ENCODE data around the gene COL4A1.

The COL4A1 gene

GRCh38 chr13:110186231-110186855, 120.6 kb downstream of the COL4A1 start:
- H3K4me3 ChIP-seq (ENCODE audit: insufficient read length, low read depth): no peak overlapping the region
- no peaks in the 10 kb centered on the region for H3K4me1 ChIP-seq (ENCODE audit: insufficient read depth, insufficient read length)
- peaks cover 71% of the 10 kb centered on the region for H3K36me3 ChIP-seq (ENCODE audit: insufficient read depth, insufficient read length, low read length)
- no peaks in the 10 kb centered on the region for H3K9me3 ChIP-seq (ENCODE audit: insufficient read depth, low read length)
- no peak overlapping the region for H3K9ac ChIP-seq (ENCODE audit: insufficient read length, low read depth)
- H3K27me3 ChIP-seq (ENCODE audit: insufficient read depth, insufficient read length): no peaks in the 10 kb centered on the region
- no peak for DNase-seq (ENCODE audit: low read depth, low spot score)
- TF ChIP-seq SUZ12 (IDR thresholded peaks at IDR 0.05; ENCODE audit: extremely low read depth, insufficient read depth, insufficient read length): no peak
- TF ChIP-seq YY1 (IDR thresholded peaks at IDR 0.05; ENCODE audit: insufficient read depth, insufficient read length): no peak
- no peak for TF ChIP-seq ZNF274 (IDR thresholded peaks at IDR 0.05; ENCODE audit: low read depth, low read length)

- DNase-seq (ENCODE audit: low read depth, low spot score): no peak
These were observed 121.3 kb downstream of the COL4A1 start for GRCh38 chr13:110185696-110186095.

GRCh38 chr13:110183910-110184309, 123.0 kb downstream of the COL4A1 start:
- no peaks in the 10 kb centered on the region for H3K9me3 ChIP-seq (ENCODE audit: insufficient read depth, low read length)
- no peaks in the 10 kb centered on the region for H3K4me1 ChIP-seq (ENCODE audit: insufficient read depth, insufficient read length)
- peaks cover 80% of the 10 kb centered on the region for H3K36me3 ChIP-seq (ENCODE audit: insufficient read depth, insufficient read length, low read length)
- H3K4me3 ChIP-seq (ENCODE audit: insufficient read length, low read depth): no peak overlapping the region
- H3K9ac ChIP-seq (ENCODE audit: insufficient read length, low read depth): no peak overlapping the region
- no peaks in the 10 kb centered on the region for H3K27me3 ChIP-seq (ENCODE audit: insufficient read depth, insufficient read length)
- TF ChIP-seq YY1 (IDR thresholded peaks at IDR 0.05; ENCODE audit: insufficient read depth, insufficient read length): no peak
- no peak for TF ChIP-seq ZNF274 (IDR thresholded peaks at IDR 0.05; ENCODE audit: low read depth, low read length)
- TF ChIP-seq SUZ12 (IDR thresholded peaks at IDR 0.05; ENCODE audit: extremely low read depth, insufficient read depth, insufficient read length): no peak
- DNase-seq (ENCODE audit: low read depth, low spot score): no peak

More at GRCh38 chr13:110185696-110186095, 121.3 kb downstream of the COL4A1 start:
- Histone ChIP-seq H3K9me3 (ENCODE audit: insufficient read depth, low read length) (no peaks in the 10 kb centered on the region), H3K27me3 (ENCODE audit: insufficient read depth, insufficient read length) (no peaks in the 10 kb centered on the region), H3K36me3 (ENCODE audit: insufficient read depth, insufficient read length, low read length) (peaks cover 73% of the 10 kb centered on the region), H3K4me1 (ENCODE audit: insufficient read depth, insufficient read length) (no peaks in the 10 kb centered on the region), H3K4me3 (ENCODE audit: insufficient read length, low read depth) (no peak overlapping the region), H3K9ac (ENCODE audit: insufficient read length, low read depth) (no peak overlapping the region)
- TF ChIP-seq SUZ12 (IDR thresholded peaks at IDR 0.05; ENCODE audit: extremely low read depth, insufficient read depth, insufficient read length) (no peak), YY1 (IDR thresholded peaks at IDR 0.05; ENCODE audit: insufficient read depth, insufficient read length) (no peak), ZNF274 (IDR thresholded peaks at IDR 0.05; ENCODE audit: low read depth, low read length) (no peak)

- Histone ChIP-seq H3K36me3 (ENCODE audit: insufficient read depth, insufficient read length, low read length) (peaks cover 86% of the 10 kb centered on the region), H3K27me3 (ENCODE audit: insufficient read depth, insufficient read length) (no peaks in the 10 kb centered on the region), H3K4me3 (ENCODE audit: insufficient read length, low read depth) (no peak overlapping the region), H3K4me1 (ENCODE audit: insufficient read depth, insufficient read length) (no peaks in the 10 kb centered on the region), H3K9ac (ENCODE audit: insufficient read length, low read depth) (no peak overlapping the region), H3K9me3 (ENCODE audit: insufficient read depth, low read length) (no peaks in the 10 kb centered on the region)
- TF ChIP-seq SUZ12 (IDR thresholded peaks at IDR 0.05; ENCODE audit: extremely low read depth, insufficient read depth, insufficient read length) (no peak), ZNF274 (IDR thresholded peaks at IDR 0.05; ENCODE audit: low read depth, low read length) (no peak), YY1 (IDR thresholded peaks at IDR 0.05; ENCODE audit: insufficient read depth, insufficient read length) (no peak)
- no peak for DNase-seq (ENCODE audit: low read depth, low spot score)
These were observed 124.5 kb downstream of the COL4A1 start for GRCh38 chr13:110182461-110182860.

- no peaks in the 10 kb centered on the region for H3K4me1 ChIP-seq (ENCODE audit: insufficient read depth, insufficient read length)
- H3K9me3 ChIP-seq (ENCODE audit: insufficient read depth, low read length): no peaks in the 10 kb centered on the region
- DNase-seq (ENCODE audit: low read depth, low spot score): no peak
- H3K9ac ChIP-seq (ENCODE audit: insufficient read length, low read depth): no peak overlapping the region
- H3K36me3 ChIP-seq (ENCODE audit: insufficient read depth, insufficient read length, low read length): peaks cover 86% of the 10 kb centered on the region
- H3K4me3 ChIP-seq (ENCODE audit: insufficient read length, low read depth): no peak overlapping the region
- no peaks in the 10 kb centered on the region for H3K27me3 ChIP-seq (ENCODE audit: insufficient read depth, insufficient read length)
- TF ChIP-seq SUZ12 (IDR thresholded peaks at IDR 0.05; ENCODE audit: extremely low read depth, insufficient read depth, insufficient read length): no peak
These were observed 125.0 kb downstream of the COL4A1 start for GRCh38 chr13:110182003-110182402.

- Histone ChIP-seq H3K4me3 (ENCODE audit: insufficient read length, low read depth) (no peak overlapping the region), H3K4me1 (ENCODE audit: insufficient read depth, insufficient read length) (no peaks in the 10 kb centered on the region), H3K9ac (ENCODE audit: insufficient read length, low read depth) (no peak overlapping the region), H3K9me3 (ENCODE audit: insufficient read depth, low read length) (no peaks in the 10 kb centered on the region), H3K36me3 (ENCODE audit: insufficient read depth, insufficient read length, low read length) (peaks cover 93% of the 10 kb centered on the region), H3K27me3 (ENCODE audit: insufficient read depth, insufficient read length) (no peaks in the 10 kb centered on the region)
- no peak for TF ChIP-seq YY1 (IDR thresholded peaks at IDR 0.05; ENCODE audit: insufficient read depth, insufficient read length)
- TF ChIP-seq SUZ12 (IDR thresholded peaks at IDR 0.05; ENCODE audit: extremely low read depth, insufficient read depth, insufficient read length): no peak
- no peak for TF ChIP-seq ZNF274 (IDR thresholded peaks at IDR 0.05; ENCODE audit: low read depth, low read length)
- DNase-seq (ENCODE audit: low read depth, low spot score): no peak
These were observed 127.2 kb downstream of the COL4A1 start for GRCh38 chr13:110179857-110180147.

- H3K9ac ChIP-seq (ENCODE audit: insufficient read length, low read depth): no peak overlapping the region
- H3K9me3 ChIP-seq (ENCODE audit: insufficient read depth, low read length): no peaks in the 10 kb centered on the region
- no peak for DNase-seq (ENCODE audit: low read depth, low spot score)
- peaks cover 98% of the 10 kb centered on the region for H3K36me3 ChIP-seq (ENCODE audit: insufficient read depth, insufficient read length, low read length)
- no peak overlapping the region for H3K4me3 ChIP-seq (ENCODE audit: insufficient read length, low read depth)
- no peak for TF ChIP-seq YY1 (IDR thresholded peaks at IDR 0.05; ENCODE audit: insufficient read depth, insufficient read length)
- TF ChIP-seq ZNF274 (IDR thresholded peaks at IDR 0.05; ENCODE audit: low read depth, low read length): no peak
- H3K27me3 ChIP-seq (ENCODE audit: insufficient read depth, insufficient read length): no peaks in the 10 kb centered on the region
- no peaks in the 10 kb centered on the region for H3K4me1 ChIP-seq (ENCODE audit: insufficient read depth, insufficient read length)
These were observed 127.7 kb downstream of the COL4A1 start for GRCh38 chr13:110179116-110179856.
